ENCODE measurements around the gene TFCP2L1. TPM values are rescaled to one million over a fixed set of nuclear protein-coding genes. Genes with fewer than 3 reads are reported as not detected.

The TFCP2L1 gene
- total and polyA plus RNA-seq, 2 of the 4 experiments (the other 2 are of a cell fraction) = not detected

DNA sequence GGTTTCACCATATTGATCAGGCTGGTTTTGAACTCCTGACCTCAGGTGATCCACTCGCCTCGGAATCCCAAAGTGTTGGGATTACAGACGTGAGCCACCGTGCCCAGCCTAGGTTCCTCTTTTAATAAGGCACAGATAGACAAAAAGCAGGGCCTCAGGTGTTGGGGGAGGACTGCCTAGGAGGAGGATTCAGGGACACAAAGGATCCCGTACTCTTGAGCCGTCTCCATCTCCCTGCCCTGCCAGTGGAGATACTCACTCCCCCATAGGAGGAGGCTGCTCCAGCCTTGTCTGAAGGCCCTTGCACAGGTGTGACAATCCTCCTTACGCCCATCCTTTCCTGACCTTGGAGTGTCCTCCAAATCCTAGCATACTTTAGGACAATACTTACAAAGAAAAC, 32.0 kb upstream of the TFCP2L1 start:
- in situ Hi-C loops (cut with MboI; ENCODE audit: low sequenced_read_pairs) = no loop called here

More for the DNA sequence above, 32.0 kb upstream of the TFCP2L1 start:
- Histone ChIP-seq H3K9me3 (ENCODE audit: control insufficient read depth, insufficient read depth, low read length) (no peaks in the 10 kb centered on the region), H4K8ac (ENCODE audit: low read depth in 2 of 2, low read length in 2 of 2) (no peak overlapping the region), H2BK20ac (ENCODE audit: low read depth, low read length) (no peak overlapping the region), H3K79me1 (ENCODE audit: low read depth in 1 of 2, low read length in 2 of 2) (no peaks in the 10 kb centered on the region), H3K56ac (ENCODE audit: extremely low read depth, insufficient read depth, low read length) (no peak overlapping the region), H3K36me3 (ENCODE audit: control insufficient read depth, insufficient read depth, low read length) (no peaks in the 10 kb centered on the region), H3K27me3 (ENCODE audit: control insufficient read depth, insufficient read depth, low read length) (peaks cover 17% of the 10 kb centered on the region), H4K5ac (ENCODE audit: low read depth, low read length) (no peak overlapping the region), H3K9me1 (ENCODE audit: insufficient read depth, low read length) (no peaks in the 10 kb centered on the region), H3K23ac (ENCODE audit: low read depth, low read length) (no peak overlapping the region), H3K4me1 (ENCODE audit: control insufficient read depth, insufficient read depth, low read length) (no peaks in the 10 kb centered on the region), H3K27ac (ENCODE audit: insufficient read depth, low read length) (no peak overlapping the region), H3K9ac (ENCODE audit: low read depth, low read length) (no peak overlapping the region), H4K91ac (ENCODE audit: insufficient read depth, low read depth, low read length) (no peak overlapping the region), H4K20me1 (ENCODE audit: insufficient read depth, low read length) (no peaks in the 10 kb centered on the region), H3K4me2 (ENCODE audit: low read depth, low read length) (no peak overlapping the region), H3K4ac (ENCODE audit: low read depth, low read length) (no peak overlapping the region), H3K4me3 (ENCODE audit: insufficient read depth, low read depth, low read length) (no peak overlapping the region), H2BK5ac (ENCODE audit: low read depth, low read length, poor library complexity, severe bottlenecking) (no peak overlapping the region), H2AK5ac (ENCODE audit: low read depth, low read length) (no peak overlapping the region), H2BK120ac (ENCODE audit: low read depth, low read length) (no peak overlapping the region), H2BK15ac (ENCODE audit: low read depth, low read length) (no peak overlapping the region), H3K14ac (replicated peaks; ENCODE audit: low read depth, low read length) (no peak overlapping the region), H3K18ac (ENCODE audit: low read depth, low read length) (no peak overlapping the region), H2AK9ac (replicated peaks; ENCODE audit: low read depth, low read length, poor library complexity) (no peak overlapping the region), H2AFZ (replicated peaks; ENCODE audit: low read length, poor library complexity) (no peak overlapping the region)
- ATAC-seq (ENCODE audit: low read depth) = no peak
- ChIA-PET POLR2A (ENCODE audit: unreplicated experiment) (no interaction called here), CTCF (no interaction called here)
- dilution Hi-C loops (cut with HindIII; ENCODE audit: low sequenced_read_pairs, unreplicated experiment) = no loop called here
- TF ChIP-seq, protein P1, sequence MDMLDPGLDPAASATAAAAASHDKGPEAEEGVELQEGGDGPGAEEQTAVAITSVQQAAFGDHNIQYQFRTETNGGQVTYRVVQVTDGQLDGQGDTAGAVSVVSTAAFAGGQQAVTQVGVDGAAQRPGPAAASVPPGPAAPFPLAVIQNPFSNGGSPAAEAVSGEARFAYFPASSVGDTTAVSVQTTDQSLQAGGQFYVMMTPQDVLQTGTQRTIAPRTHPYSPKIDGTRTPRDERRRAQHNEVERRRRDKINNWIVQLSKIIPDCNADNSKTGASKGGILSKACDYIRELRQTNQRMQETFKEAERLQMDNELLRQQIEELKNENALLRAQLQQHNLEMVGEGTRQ (IDR thresholded peaks at IDR 0.05; ENCODE audit: low read depth, low read length) = no peak
- TF ChIP-seq BHLHE40 (IDR thresholded peaks at IDR 0.05; ENCODE audit: low read depth, low read length) (no peak), NFE2L2 (IDR thresholded peaks at IDR 0.05; ENCODE audit: low read depth, low read length) (no peak), RCOR1 (IDR thresholded peaks at IDR 0.05; ENCODE audit: insufficient replicate concordance, low read length) (no peak), CHD1 (IDR thresholded peaks at IDR 0.05; ENCODE audit: low read depth, low read length) (no peak), POLR2A (IDR thresholded peaks at IDR 0.05; ENCODE audit: low read depth, low read length) (no peak), RFX5 (IDR thresholded peaks at IDR 0.05; ENCODE audit: low read depth, low read length) (no peak), MAFK (IDR thresholded peaks at IDR 0.05; ENCODE audit: low read depth, low read length) (no peak), SMC3 (IDR thresholded peaks at IDR 0.05; ENCODE audit: low read depth, low read length) (no peak), CEBPB (IDR thresholded peaks at IDR 0.05; ENCODE audit: low read depth, low read length) (no peak)
- TF ChIP-seq, protein P2, sequence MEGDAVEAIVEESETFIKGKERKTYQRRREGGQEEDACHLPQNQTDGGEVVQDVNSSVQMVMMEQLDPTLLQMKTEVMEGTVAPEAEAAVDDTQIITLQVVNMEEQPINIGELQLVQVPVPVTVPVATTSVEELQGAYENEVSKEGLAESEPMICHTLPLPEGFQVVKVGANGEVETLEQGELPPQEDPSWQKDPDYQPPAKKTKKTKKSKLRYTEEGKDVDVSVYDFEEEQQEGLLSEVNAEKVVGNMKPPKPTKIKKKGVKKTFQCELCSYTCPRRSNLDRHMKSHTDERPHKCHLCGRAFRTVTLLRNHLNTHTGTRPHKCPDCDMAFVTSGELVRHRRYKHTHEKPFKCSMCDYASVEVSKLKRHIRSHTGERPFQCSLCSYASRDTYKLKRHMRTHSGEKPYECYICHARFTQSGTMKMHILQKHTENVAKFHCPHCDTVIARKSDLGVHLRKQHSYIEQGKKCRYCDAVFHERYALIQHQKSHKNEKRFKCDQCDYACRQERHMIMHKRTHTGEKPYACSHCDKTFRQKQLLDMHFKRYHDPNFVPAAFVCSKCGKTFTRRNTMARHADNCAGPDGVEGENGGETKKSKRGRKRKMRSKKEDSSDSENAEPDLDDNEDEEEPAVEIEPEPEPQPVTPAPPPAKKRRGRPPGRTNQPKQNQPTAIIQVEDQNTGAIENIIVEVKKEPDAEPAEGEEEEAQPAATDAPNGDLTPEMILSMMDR (conservative IDR thresholded peaks at IDR 0.05; ENCODE audit: low read depth, low read length) = no peak
- TF ChIP-seq, protein P3, sequence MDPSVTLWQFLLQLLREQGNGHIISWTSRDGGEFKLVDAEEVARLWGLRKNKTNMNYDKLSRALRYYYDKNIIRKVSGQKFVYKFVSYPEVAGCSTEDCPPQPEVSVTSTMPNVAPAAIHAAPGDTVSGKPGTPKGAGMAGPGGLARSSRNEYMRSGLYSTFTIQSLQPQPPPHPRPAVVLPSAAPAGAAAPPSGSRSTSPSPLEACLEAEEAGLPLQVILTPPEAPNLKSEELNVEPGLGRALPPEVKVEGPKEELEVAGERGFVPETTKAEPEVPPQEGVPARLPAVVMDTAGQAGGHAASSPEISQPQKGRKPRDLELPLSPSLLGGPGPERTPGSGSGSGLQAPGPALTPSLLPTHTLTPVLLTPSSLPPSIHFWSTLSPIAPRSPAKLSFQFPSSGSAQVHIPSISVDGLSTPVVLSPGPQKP (IDR thresholded peaks at IDR 0.05; ENCODE audit: borderline replicate concordance, low read depth, low read length) = no peak
- intact Hi-C loops (cut with micrococcal nuclease) = no loop called here
- no peak for DNase-seq
- 100% methylated on average over 2 of the region's 7 CpGs; no CpG with 5 or more reads in 1 of the 2 experiments for whole genome bisulfite sequencing, 2 experiments (ENCODE audit: extremely low coverage in 2 of 2, insufficient read length in 1 of 2)
- no TSS peak for BruUV-seq (replicated peaks)
